T-helper 1 cell treated with Interleukin-12 subunit alpha and Interleukin-12 subunit beta and Interleukin-4 antibody, amounts not matched to agents 30 μg/mL and 1 μg/mL, for 36 hours (primary cell): ENCODE data around the gene OR5AR1.
"Not testable (repeated sequence)": the region's sequence is repeated elsewhere in the genome, so short reads cannot be mapped to it uniquely, and the experiment has no call there.

ENCODE experiments used
- H3K27ac Mint-ChIP-seq: one replicate; pipeline ENCODE4 v1.8.0; 2021; ENCODE audit warnings: mild to moderate bottlenecking, mixed read lengths
- H3K27me3 Mint-ChIP-seq: one replicate; pipeline ENCODE4 v1.8.0; 2021; ENCODE audit warnings: low read depth, mixed read lengths
- H3K36me3 Mint-ChIP-seq: one replicate; pipeline ENCODE4 v1.8.0; 2021; ENCODE audit warnings: low read depth, mixed read lengths
- H3K4me1 Mint-ChIP-seq: one replicate; pipeline ENCODE4 v1.8.0; 2021; ENCODE audit warnings: low read depth, mixed read lengths
- H3K4me3 Mint-ChIP-seq: one replicate; pipeline ENCODE4 v1.8.0; 2021; ENCODE audit warnings: mild to moderate bottlenecking, moderate library complexity, mixed read lengths
- H3K9me3 Mint-ChIP-seq: one replicate; pipeline ENCODE4 v1.8.0; 2021; ENCODE audit warnings: mixed read lengths

Gene OR5AR1

DNA sequence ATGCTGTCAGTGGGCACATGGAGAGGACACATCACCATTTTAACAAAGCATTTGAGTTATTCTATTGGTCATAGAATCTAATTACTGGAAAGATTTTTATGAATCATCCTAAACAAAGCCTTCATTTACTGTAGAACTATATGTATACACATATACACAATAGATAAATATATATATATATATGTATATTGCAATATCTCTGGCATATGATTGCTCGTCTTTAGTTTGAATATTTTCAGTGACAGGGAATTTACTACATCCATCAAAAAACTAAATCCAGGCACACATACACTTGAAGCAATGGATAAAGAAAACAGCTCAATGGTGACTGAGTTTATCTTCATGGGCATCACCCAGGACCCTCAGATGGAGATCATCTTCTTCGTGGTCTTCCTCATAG is at the start of gene OR5AR1:
Gene OR5AR1 (plus strand): TSS at position 301 of the 400 bp plus-strand sequence. CDS start 0 bp downstream, at position 301.
- Mint-ChIP-seq H3K4me3 (no peak within 1 kb of the TSS), H3K27ac (no peak within 1 kb of the TSS), H3K9me3 (peaks cover 9% of the 10 kb centered on the region), H3K36me3 (no peaks in the 10 kb centered on the region), H3K4me1 (no peaks in the 10 kb centered on the region), H3K27me3 (no peaks in the 10 kb centered on the region)

DNA sequence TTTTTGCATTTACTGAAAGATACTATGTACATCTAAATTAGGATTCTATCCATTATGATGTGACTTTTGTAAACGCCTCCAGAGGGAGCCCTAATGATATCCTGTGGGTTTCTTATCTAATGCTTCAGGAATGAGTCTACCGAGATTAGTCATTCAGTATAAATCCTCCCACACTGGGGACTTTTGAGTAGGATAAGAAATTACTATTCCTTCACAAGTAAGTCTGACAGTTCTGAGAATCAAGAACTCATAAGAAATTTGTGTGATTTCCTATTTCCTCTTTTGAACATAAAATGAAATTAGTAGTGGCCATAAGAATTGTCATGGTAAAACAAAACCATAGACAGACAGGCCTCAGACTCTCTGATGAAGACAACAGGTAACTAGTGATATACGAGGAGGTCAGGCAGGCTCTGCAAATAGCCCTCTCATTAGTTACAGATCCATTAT is 38.8 kb upstream of the OR5AR1 start:
- no peaks in the 10 kb centered on the region for H3K4me1 Mint-ChIP-seq
- no peak overlapping the region for H3K4me3 Mint-ChIP-seq
- H3K27ac Mint-ChIP-seq = no peak overlapping the region
- no peaks in the 10 kb centered on the region for H3K36me3 Mint-ChIP-seq
- H3K9me3 Mint-ChIP-seq = peaks cover 3% of the 10 kb centered on the region
- no peaks in the 10 kb centered on the region for H3K27me3 Mint-ChIP-seq

DNA sequence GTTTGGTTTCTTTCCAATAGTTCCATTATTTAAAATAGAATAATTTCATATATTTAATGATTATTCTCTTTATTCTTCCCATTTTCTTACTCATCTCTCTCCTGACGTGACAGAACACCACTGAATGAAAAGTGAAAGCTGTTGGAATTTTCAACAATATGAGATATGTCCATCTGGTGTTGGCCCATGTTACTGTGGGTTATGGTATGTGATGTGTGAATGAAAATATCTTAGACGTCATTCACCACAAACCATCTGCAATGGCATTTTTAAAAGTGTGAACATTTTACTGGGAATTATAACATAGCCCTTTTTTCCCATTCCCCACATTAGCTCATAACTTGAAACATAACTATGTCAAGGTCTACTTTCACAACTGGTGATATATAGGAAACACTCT is 37.5 kb upstream of the OR5AR1 start:
- Mint-ChIP-seq H3K36me3 (no peaks in the 10 kb centered on the region), H3K27me3 (no peaks in the 10 kb centered on the region), H3K4me3 (no peak overlapping the region), H3K9me3 (peaks cover 3% of the 10 kb centered on the region), H3K4me1 (no peaks in the 10 kb centered on the region), H3K27ac (no peak overlapping the region)

DNA sequence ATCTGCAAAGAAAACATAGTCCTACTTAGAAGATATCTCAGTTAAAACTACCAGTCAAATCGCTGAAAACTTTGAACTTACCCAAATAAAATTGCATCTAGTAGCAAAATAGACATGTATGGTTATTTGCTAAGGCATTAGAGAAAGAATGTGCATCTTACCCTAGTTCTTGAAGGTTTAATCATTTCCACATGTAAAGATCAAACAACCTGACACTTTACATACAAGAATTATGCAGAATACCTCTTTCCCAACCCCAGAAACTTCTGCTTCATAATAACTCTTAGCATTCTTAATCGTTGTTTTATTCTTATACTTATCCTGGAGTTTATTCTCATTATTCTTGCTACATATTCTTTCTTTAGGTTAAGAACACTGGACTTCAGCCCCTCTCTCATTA is 31.2 kb upstream of the OR5AR1 start:
- Mint-ChIP-seq H3K27me3 (no peaks in the 10 kb centered on the region), H3K9me3 (peaks cover 10% of the 10 kb centered on the region)

GRCh38 chr11:56636861-56637260 is 26.6 kb upstream of the OR5AR1 start:
- H3K9me3 Mint-ChIP-seq = peaks cover 7% of the 10 kb centered on the region
- H3K27me3 Mint-ChIP-seq = no peaks in the 10 kb centered on the region
- no peak overlapping the region for H3K27ac Mint-ChIP-seq
- no peak overlapping the region for H3K4me3 Mint-ChIP-seq
- H3K4me1 Mint-ChIP-seq = no peaks in the 10 kb centered on the region
- H3K36me3 Mint-ChIP-seq = no peaks in the 10 kb centered on the region

More for the DNA sequence above, 31.2 kb upstream of the OR5AR1 start:
- H3K36me3 Mint-ChIP-seq = no peaks in the 10 kb centered on the region
- no peak overlapping the region for H3K4me3 Mint-ChIP-seq
- no peaks in the 10 kb centered on the region for H3K4me1 Mint-ChIP-seq
- H3K27ac Mint-ChIP-seq = no peak overlapping the region

DNA sequence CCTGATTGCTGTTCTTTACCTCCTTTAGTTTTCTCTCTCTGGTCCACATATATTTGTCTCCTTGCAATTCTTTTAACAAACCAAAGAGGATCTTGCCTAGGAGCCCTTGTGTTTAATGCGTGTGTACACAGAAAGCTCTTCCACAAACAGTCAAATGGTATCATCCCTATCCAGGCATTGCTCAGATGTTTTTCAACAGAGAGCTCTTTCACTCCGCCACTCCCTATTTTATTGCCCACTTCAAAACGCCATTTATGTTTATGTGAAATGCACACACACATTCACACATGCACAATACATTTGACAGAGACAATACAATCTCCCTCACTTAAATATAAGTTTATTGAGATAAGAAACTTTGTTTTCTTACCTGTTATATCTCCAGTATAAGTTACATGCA is 26.0 kb upstream of the OR5AR1 start:
- Mint-ChIP-seq H3K4me3 (no peak overlapping the region), H3K27ac (no peak overlapping the region), H3K9me3 (peaks cover 5% of the 10 kb centered on the region), H3K4me1 (no peaks in the 10 kb centered on the region), H3K27me3 (no peaks in the 10 kb centered on the region), H3K36me3 (no peaks in the 10 kb centered on the region)

DNA sequence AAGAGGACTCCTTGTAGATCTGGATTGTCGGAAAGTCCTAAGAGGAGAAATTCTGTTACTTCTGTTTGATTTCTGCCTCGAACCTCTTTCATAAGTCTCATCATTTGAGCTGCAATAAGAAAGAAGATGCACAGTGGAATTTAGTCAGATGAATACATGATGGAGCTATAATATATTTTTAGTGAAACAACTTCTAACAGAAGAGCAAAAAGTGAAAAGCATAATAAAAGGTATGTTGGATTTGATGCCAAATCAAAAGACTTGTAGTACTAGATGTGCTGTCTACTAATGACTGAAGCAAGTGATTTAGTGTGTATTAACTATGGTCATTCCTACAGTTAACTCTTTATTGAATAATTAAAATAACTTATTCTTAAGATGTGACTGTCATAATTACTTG is 21.1 kb upstream of the OR5AR1 start, which contains the start of gene OR5AP2:
Gene OR5AP2 (minus strand): TSS at position 101 of the 400 bp plus-strand sequence. CDS start 0 bp downstream, at position 101.
- H3K27ac Mint-ChIP-seq = no peak within 1 kb of the TSS

GRCh38 chr11:56659755-56660154 is 3.7 kb upstream of the OR5AR1 start:
- no peaks in the 10 kb centered on the region for H3K36me3 Mint-ChIP-seq
- H3K4me3 Mint-ChIP-seq = no peak overlapping the region
- no peaks in the 10 kb centered on the region for H3K4me1 Mint-ChIP-seq
- H3K9me3 Mint-ChIP-seq = peaks cover 16% of the 10 kb centered on the region
- no peaks in the 10 kb centered on the region for H3K27me3 Mint-ChIP-seq
- H3K27ac Mint-ChIP-seq = no peak overlapping the region

More for the DNA sequence above, 21.1 kb upstream of the OR5AR1 start, which contains the start of gene OR5AP2:
- H3K27me3 Mint-ChIP-seq = no peaks in the 10 kb centered on the region
- H3K4me1 Mint-ChIP-seq = no peaks in the 10 kb centered on the region
- peaks cover 8% of the 10 kb centered on the region for H3K9me3 Mint-ChIP-seq
- no peak within 1 kb of the TSS for H3K4me3 Mint-ChIP-seq
- H3K36me3 Mint-ChIP-seq = no peaks in the 10 kb centered on the region

- no peak overlapping the region for H3K27ac Mint-ChIP-seq
- H3K4me1 Mint-ChIP-seq = no peaks in the 10 kb centered on the region
- H3K27me3 Mint-ChIP-seq = no peaks in the 10 kb centered on the region
- H3K36me3 Mint-ChIP-seq = no peaks in the 10 kb centered on the region
- H3K4me3 Mint-ChIP-seq = no peak overlapping the region
- H3K9me3 Mint-ChIP-seq = peaks cover 11% of the 10 kb centered on the region
Observed at GRCh38 chr11:56670984-56671383, 7.5 kb downstream of the OR5AR1 start.

GRCh38 chr11:56688554-56689100 is 25.1 kb downstream of the OR5AR1 start:
- Mint-ChIP-seq H3K27ac (no peak overlapping the region), H3K9me3 (peaks cover 2% of the 10 kb centered on the region), H3K27me3 (no peaks in the 10 kb centered on the region), H3K36me3 (no peaks in the 10 kb centered on the region), H3K4me1 (no peaks in the 10 kb centered on the region), H3K4me3 (no peak overlapping the region)

GRCh38 chr11:56691179-56691578 is 27.7 kb downstream of the OR5AR1 start:
- H3K4me1 Mint-ChIP-seq, H3K36me3 Mint-ChIP-seq, H3K27me3 Mint-ChIP-seq, H3K9me3 Mint-ChIP-seq, H3K4me3 Mint-ChIP-seq, H3K27ac Mint-ChIP-seq: not testable (repeated sequence)

- Mint-ChIP-seq H3K9me3 (no peaks in the 10 kb centered on the region), H3K4me3 (no peak overlapping the region), H3K36me3 (no peaks in the 10 kb centered on the region), H3K27ac (no peak overlapping the region), H3K27me3 (no peaks in the 10 kb centered on the region), H3K4me1 (no peaks in the 10 kb centered on the region)
Observed at GRCh38 chr11:56693428-56693827, 29.9 kb downstream of the OR5AR1 start.

DNA sequence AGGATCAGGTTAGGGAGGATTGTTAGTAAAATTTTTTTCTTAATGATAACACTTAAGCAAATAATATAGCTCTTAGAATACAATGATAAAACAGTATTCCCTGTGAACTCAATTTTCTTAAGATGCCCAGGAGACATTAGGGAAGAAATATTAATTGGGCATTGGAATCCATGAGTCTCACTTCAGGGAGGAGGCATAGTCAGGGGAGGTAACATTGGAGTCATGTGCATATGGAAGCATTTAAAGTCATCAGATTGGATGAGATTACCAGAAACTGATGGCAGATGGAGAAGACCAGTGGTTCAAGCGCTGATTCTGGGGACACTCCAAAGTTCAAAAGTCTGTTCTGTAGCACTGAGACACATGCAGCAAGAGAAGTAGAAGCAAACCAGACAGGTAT is 35.3 kb downstream of the OR5AR1 start, which contains the start of gene OR9G1:
Gene OR9G1 (plus strand): TSS at position 301 of the 400 bp plus-strand sequence. CDS start 1,293 bp downstream, outside the sequence.
- peaks cover 3% of the 10 kb centered on the region for H3K9me3 Mint-ChIP-seq
- H3K4me3 Mint-ChIP-seq = no peak within 1 kb of the TSS
- no peaks in the 10 kb centered on the region for H3K4me1 Mint-ChIP-seq
- no peaks in the 10 kb centered on the region for H3K36me3 Mint-ChIP-seq
- no peak within 1 kb of the TSS for H3K27ac Mint-ChIP-seq
- no peaks in the 10 kb centered on the region for H3K27me3 Mint-ChIP-seq

GRCh38 chr11:56700242-56700913 is 36.9 kb downstream of the OR5AR1 start:
- H3K4me3 Mint-ChIP-seq = no peak overlapping the region
- H3K9me3 Mint-ChIP-seq = peaks cover 3% of the 10 kb centered on the region
- no peaks in the 10 kb centered on the region for H3K27me3 Mint-ChIP-seq
- H3K36me3 Mint-ChIP-seq = no peaks in the 10 kb centered on the region
- H3K4me1 Mint-ChIP-seq = no peaks in the 10 kb centered on the region
- no peak overlapping the region for H3K27ac Mint-ChIP-seq

DNA sequence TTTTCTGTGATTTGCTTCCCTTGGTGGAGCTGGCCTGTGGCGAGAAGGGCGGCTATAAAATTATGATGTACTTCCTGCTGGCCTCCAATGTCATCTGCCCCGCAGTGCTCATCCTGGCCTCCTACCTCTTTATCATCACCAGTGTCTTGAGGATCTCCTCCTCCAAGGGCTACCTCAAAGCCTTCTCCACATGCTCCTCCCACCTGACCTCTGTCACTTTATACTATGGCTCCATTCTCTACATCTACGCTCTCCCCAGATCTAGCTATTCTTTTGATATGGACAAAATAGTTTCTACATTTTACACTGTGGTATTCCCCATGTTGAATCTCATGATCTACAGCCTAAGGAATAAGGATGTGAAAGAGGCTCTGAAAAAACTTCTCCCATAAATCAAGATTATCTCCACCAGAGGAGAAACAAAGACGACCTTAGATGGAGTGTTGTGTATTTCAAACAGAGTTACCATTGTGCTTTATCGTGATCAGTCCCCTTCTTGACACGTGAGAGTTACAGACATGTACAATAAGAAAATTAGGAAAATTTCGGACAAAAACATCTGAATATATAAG is 37.5 kb downstream of the OR5AR1 start:
- Mint-ChIP-seq H3K27ac (no peak overlapping the region), H3K27me3 (no peaks in the 10 kb centered on the region), H3K4me3 (no peak overlapping the region), H3K9me3 (peaks cover 3% of the 10 kb centered on the region), H3K4me1 (no peaks in the 10 kb centered on the region), H3K36me3 (no peaks in the 10 kb centered on the region)
